HG03060 (cell line): ENCODE measurements around the gene SCARB1.

Experiments
- ATAC-seq: cut with Tn5 transposase; IDR thresholded peaks from one replicate; pipeline ENCODE4 v1.9.1; 2021; ENCODE audit warnings: low read depth, moderate number of reproducible peaks; ENCODE audit not compliant: unreplicated experiment

Gene SCARB1

DNA sequence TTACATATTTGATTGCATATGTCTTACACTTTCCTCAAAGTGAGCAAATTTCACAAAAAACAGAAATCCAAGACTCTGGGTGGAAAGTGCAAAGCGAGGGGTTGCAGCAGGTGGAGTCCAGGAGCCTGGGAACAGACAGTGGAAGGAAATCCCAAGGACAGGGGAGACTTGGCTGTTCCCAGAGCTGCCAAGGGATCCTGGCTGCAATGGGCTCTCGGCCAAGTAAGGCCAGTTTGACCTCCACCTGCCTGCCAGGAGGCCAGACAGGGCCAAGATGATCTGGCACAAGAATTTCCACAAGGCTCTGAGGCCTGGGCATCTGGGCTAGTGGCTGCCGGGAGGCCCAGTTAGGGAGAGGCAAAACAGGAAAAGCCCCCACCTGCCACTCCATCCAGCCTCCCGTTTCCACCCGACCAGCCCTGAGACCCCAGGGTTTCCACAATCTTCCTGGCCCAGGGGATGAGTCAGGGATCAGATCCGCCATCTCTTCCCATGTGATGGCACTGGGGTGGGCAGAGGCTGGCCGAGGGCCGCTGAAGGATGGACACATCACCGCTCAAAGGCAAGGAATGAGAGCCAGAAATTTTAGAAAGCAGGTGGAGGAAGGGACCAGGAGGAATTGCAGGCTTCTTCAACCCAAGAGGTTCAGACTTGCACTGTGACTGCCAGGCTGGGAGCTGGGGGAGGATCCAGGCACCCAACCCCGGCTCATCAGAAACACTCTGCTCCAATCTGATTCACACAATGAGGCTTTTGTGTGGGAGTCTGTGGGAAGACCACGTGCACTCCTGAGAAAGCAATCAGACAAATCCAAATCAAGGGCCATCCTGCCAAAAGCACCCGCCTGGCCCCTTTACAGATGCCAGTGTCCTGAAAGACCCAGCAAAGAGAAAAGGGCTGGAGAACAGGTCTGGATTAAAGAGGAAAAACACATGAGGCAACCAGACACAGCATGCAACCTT is 16.3 kb downstream of the SCARB1 start:
- ATAC-seq: no peak

DNA sequence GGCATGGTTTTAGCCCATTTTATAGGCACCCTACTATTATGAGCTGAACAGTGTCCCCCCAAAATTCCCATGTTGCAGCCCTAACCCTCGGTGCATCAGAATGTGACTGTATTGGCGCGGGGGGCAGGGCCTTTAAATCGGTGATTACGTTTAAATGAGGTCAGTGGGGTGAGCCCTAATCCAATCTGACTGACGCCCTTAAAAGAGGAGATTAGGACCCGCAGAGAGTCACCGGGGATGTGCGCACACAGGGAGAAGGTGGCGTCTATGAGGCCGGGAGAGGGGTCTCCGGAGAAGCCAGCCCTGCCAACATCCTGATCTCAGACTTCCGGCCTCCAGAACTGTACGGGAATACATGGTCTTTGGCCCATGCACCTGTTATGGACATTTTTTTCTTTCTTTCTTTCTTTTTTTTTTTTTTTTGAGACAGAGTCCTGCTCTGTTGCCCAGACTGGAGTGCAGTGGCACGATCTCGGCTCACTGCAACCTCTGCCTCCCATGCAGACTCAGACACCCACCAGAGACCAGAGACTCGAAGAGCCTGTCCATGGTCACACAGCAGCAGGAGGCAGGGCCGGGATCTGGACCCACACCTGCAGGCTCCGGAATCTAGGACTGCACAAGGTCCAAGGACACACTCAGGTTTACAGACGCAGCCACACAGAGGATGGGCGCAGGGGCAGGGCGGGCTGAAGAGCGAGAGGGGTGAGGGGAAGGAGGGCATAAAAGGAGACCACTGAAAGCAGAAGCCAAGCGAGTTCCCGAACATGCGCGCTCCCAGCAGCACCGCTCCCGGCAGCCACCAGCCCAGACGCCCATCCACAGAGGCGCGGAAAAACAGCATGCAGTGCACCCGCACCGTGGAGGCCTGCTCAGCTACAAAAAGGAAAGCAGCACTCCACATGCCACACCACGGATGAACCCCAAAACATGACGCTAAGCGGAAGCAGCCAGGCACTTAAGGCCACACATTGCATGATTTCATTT is 19.0 kb downstream of the SCARB1 start:
- ATAC-seq: no peak

DNA sequence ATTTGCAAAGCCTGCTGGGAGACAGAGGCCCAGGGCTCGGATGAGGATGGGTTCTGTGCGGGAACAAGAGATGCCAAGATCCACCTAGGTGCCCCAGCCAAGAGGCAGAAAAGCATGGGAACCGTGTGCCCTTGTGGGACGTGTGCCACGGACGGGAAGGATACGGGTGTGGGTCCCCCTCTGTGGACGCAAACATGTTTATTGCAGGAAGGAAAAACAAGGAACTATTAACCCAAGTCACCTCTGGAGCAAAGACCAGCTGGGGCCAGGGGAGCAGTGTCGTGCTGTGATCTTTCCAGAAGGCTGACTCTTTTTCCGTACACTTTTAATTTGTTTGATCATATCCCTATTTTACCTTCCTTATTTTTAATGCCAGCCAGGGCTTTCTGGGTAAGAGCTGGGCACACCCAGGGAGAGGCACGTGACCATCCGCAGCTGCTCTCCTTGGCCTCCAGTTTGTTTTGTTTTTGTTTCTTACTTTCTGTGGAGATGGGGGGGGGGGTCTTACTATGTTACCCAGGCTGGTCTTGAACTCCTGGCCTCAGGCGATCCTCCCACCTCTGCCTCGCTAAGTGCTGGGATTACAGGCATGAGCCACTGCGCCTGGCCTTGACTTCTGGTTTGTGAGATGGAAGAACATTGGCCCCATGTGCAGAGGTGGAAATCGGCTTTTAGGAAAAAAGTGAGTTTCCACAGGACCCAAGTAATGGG is 20.7 kb downstream of the SCARB1 start:
- ATAC-seq: no peak

DNA sequence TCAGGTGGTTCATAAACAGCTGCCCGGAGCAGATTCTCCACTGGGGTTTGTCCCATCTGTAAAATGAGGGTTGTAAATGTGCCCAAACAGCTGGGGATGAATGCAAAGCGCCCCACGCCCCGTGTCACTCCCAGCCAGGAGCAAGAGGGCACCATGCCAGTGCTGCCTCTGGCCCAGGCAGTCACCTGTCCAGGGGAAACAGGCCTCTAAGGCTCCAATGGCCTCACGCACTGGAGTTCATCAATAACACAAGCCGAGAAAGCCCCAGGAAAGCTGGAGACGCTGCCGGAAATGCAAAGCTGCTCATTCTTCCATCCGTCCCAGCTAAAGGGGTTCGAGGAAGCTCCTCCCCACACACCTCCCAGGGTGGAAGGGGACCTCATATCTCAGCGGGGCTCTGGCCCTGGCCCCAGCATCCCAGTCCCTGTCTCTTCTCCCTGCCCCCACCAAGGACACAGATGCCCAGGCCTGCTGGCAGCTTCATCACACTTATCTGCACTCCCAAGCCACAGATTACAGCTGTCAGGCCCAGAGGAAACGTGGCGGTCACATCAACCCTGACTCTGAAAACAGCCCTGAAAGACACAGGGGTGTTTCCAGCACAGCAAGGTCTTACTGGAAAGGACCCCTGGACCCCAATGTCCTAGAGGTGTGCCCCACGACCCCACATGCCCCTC is 21.5 kb downstream of the SCARB1 start:
- no peak for ATAC-seq

DNA sequence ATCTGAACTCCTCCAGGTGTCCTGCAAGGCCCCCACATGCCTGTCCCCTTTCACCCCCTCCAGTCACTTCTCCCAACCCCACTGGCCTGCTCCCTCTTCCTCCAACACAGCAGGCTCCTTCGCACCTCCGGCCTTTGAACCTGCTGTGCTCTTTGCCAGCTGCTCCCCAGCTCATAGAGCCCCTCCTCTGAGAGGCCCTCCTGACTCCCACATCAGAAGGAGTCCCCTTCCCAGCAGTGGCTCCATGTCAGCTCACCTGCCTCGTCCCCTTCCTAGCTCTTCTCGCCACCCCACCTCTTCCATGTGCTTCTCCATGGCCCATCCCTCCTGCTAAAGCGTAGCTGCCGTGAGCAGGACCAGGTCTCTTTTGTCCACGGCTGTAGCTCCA is 22.1 kb downstream of the SCARB1 start:
- no peak for ATAC-seq

DNA sequence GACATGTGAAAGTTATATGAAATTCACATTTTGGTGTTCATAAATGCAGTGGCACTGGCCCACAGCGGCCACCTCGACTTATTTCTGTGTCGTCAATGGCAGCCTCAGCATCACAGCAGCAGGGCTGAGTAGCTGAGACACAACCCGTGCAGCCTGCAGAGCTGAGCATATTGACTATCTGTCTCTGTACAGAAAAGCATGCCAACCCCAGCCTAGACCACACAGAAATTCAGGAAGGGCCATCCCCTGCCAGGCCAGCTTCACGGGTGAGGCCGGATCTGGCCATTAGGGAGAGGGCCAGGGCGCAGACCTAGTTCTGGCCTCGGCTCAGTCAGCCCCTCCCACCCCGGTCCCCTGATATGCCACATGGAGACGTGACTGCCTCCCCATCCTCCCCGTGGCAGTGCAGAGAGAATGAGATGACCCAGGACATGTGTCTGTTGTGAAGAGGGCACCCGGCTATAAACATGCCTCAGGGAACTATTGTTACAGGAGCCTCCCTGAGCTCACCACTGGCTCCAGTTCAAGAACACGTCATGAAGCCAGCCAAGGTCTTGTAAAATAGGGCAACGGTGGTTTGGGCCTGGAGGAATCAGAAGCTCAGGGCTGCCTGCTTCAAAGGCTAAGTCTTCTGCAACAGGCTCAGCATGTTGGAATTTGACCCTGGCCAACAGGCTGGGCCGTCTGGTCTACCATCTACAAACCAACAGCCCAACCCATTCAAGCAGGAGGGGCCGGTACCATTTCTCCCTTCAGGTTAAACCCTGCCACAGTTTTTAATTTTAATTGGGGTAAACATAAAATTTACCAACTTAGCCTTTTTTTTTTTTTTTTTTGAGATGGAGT is 25.5 kb downstream of the SCARB1 start:
- ATAC-seq: no peak

DNA sequence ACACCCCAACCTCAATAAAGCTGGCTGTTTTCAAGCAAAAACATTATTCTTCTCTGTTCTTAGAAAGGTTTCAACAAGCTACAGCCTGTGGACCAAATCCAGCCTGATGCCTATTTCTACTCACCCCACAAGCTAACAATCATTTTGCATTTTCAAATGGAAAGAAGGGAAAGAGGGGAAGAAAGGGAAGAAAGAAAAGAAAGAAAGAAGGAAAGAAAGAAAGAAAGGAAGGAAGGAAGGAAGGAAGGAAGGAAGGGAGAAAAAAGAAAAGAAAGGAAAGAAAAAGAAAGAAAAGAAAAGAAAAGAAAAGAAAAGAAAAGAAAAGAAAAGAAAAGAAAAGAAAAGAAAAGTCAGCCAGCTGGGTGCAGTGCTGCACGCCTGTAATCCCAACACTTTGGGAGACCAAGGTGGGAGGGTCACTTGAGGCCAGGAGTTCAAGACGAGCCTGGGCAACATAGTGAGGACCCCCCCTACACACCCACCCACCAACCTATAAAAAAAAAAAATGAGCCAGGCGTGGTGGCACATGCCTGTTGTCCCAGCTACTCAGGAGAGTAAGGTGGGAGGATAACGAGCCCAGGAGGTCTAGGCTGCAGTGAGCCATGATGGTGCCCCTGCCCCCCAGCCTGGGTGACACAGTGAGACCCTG is 26.3 kb downstream of the SCARB1 start:
- ATAC-seq: no peak

DNA sequence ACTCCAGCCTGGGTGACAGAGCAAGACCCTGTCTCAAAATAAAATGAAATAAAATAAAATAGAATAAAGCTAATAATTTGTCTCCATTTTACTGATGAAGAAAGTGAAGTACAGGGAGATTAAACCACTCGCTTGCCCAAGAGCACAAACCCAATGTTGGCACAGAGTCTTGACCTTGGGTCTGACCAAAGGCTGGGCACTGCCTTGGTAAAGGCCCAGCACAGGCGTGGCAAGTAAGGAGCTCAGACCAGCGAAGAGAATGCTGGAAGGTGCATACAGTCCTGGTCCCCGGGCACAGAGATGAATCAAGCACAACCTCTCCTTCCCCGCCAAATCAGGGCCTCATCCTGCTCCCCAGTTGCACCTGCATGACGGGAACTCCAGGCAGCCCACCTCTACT is 26.9 kb downstream of the SCARB1 start:
- no peak for ATAC-seq

DNA sequence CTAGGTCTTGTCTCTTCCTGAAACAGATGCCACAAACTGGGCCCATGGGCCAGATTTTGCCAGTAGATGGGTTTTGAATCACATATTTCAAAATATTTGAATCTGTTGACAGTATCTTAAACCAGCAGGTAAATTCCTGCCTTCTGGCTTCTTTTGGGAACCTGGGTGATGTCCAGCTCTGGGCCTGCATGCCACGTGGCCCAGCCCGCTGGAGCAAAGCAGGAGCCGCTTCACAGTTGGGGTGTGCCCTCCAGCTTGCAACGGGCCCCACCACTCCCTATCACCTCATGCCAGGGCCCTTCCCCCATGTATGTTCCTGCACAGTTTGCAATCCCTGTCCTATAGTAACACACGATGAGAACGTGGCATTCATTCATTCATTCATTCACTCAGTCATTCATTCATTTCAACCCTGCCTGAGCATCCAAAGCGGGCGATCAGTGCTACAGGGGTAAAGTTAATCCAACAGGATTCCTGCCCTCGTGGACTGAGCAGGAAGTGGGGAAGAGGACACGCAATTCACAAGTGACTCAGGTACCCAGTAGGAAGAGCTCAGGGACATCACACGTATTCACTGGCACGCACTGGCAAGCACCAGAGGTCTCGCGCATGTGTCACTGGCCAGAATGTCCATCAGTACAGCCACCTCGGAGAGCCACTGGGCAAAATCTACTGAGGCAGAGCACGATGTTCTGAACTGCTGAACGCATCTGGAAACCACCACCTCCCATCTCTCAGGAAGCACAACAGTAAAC is 27.8 kb downstream of the SCARB1 start:
- ATAC-seq: no peak

DNA sequence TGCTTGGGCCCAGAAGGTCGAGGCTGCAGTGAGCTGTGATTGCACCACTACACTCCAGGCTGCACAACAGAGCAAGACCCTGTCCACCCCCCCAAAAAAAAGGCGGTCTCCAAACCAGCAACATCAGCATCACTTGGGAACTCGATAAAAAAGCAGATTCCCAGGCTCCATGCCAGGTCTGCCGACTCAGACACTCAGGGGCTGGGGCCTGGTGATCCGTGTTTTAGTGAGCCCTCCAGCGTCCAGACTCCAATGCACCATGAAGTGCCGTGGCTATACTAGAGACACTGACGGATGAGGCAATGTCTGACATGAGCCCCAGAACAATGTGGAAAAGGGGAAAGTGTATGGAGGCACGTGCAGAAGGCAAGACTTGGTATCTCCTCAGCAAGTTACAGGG is 28.8 kb downstream of the SCARB1 start:
- no peak for ATAC-seq

DNA sequence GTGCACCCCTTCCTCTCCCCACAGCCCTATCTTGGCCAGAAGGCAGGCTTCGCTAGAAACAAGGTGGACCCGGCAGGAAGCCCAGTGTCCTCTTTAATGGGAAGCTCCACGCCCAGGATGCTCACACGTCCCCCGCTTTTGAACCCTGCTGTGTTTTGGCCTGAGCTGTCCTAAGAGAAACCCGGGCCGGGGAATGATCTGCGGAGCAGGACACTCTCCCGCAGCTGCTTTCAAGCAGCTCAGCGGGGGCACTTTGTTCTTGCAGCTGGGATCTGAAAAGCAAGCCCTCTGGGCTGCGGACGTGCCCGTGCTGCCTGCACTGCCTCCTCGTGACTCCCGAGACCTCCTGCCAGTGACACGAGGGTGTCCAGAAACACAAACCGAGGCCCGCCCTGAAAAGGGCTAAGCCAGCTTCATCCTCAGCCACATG is 30.0 kb downstream of the SCARB1 start:
- no peak for ATAC-seq

DNA sequence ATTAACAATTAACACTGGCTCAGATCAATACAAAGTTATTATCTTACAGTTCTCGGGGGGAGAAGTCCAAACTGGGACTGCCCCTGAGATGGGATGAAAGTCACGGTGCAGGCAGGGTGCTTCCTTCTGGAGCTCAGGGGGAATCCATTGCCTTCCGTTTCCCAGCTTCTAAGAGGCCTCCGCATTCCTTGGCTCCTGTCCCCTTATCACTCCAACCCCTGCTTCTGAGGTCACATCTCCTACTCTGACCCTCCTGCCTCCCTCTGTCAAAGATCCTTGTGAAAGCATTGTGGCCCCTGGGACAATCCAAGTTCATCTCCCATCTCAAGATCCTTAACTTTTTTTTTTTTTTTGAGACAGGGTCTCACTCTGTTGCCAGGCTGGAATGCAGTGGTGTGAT is 30.8 kb downstream of the SCARB1 start:
- no peak for ATAC-seq

DNA sequence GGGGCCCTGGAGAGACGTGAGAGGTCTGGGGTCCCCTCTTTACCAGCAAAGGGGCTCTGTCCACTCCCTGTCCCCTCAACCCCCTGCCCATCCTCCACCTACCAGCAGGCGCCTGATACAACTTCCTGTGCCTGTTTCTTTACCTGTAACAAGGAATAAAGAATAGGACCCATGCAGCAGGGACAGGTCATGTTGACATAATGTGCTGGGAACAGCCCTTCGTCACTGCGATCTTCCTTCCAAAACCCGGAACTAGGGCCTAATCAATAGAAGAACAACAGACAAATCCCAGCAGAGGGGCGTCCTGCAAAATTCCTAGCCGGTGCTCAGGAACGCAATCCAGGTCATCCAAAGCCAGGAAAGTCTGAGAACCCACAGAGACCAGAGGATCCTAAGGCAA is 32.1 kb downstream of the SCARB1 start:
- ATAC-seq: no peak

DNA sequence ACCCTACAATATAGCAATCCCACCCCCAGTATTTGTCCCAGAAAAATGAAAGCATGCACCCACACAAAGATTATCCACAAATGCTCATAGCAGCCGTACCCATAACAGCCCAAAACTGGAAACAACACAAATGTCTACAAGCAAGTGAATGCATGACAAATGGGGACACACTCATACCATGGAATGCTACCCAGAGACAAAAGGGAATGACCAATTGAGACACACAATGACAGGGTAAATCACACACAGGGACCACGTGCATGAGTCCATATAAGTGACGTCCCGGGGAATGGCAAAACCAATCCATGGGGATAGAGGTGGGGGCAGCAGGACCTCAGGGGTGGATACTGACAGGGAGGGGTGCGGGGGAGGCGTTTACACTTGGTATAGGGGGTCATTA is 33.4 kb downstream of the SCARB1 start:
- no peak for ATAC-seq

DNA sequence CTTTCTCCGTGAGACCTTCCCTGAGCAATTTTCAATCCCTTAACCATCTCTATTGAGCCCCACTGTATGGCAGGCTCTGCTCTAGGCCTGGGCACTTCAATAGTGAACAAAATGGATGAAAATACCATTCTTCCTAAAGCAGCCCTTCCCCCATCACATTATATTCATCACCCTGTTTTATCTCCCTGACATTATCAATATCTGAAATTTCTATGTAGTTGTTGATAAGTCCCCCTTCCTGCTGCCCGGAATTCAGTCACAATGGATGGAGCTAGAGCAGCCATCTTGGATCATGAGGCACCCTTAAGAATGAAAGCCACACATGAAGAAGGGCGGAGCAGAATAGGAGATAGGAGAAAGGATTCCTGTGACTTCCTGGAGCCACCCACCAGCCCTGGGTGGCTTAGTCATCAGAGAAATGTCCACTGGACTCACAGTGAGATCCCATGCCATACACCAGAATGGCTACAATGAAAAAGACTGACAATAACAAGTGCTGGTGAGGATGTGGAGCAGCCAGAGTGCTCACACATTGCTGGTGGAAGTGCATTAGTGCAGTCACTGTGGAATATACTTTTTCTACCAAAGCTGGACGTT is 33.9 kb downstream of the SCARB1 start:
- ATAC-seq: no peak

DNA sequence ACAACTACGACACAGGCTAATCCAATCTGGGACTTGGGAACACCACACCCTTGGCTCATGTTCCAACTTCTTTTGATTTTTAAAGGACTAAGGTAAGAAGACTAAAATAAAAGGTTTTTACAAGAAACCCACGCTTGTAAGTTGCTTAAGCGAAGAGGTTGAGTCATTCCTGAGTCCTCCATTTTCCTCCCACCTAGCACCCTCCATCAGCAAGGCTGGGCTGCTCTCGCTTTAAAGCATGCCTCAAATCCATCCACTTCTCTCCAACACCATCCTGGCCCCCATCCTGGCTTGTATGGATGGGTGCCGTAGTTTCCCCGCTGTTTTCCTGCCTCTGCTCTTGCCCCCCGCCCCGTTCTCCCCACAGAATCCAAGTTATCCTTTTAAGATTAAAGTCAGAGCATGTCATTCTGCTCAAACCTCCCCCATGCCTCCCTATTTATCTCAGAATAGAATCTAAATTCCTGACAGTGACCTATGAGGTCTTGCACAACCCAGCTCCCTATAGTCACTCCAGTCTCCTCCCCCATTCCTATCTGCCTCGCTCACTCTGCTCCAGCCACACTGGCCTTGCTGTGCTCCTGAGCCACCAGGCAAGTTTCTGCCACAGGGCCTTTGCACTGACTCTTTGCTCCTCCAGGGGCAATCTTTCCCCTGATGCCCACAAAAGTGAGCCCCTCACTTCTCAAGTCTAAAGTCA is 34.5 kb downstream of the SCARB1 start:
- no peak for ATAC-seq
